ENCODE measurements around the gene CNTF. TPM values are rescaled to one million over a fixed set of nuclear protein-coding genes. Genes with fewer than 3 reads are reported as not detected.
A peak's percentile ranks its signal among the peaks of the same experiment; 100 is the strongest.

CNTF gene
- total RNA-seq, 4 donors from 2014 or later, result 1.6 to 5.0 (median 1.7) TPM

DNA sequence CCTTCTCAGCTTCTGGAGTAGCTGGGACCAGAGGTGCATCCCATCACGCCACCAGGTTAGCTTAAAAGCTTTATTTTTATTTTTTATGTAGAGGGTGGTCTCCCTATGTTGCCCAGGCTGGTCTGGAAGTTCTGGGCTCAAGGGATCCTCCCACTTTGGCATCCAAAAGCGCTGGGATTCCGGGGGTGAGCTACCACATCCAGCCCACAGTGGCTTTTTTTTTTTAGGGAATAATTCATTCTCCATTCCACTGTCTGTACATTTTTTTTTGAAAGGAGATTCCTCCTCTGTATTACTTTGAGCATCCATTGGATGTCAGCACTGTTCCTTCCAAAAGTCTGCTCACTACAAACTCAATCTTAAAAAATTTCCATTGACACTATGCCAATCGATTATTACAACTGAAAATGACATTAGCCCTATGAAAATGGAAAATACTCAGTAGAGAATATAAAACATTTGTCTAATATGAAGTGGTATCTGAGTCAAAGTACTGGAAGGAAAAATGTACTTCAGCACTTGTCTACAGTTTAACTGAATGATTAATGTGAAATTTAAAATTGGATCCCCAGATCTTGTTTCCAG lies 45.5 kb upstream of the CNTF start:
- intact Hi-C loops (cut with DNase I), result no loop called here
- H3K4me3 ChIP-seq (replicated peaks in 1 of 3), result peak overlapping the region in 2 of 3 donors; percentile 34 to 97
- no peaks in the 10 kb centered on the region for H3K36me3 ChIP-seq
- TF ChIP-seq POLR2A (IDR thresholded peaks at IDR 0.05), result no peak
- TF ChIP-seq, protein P1, sequence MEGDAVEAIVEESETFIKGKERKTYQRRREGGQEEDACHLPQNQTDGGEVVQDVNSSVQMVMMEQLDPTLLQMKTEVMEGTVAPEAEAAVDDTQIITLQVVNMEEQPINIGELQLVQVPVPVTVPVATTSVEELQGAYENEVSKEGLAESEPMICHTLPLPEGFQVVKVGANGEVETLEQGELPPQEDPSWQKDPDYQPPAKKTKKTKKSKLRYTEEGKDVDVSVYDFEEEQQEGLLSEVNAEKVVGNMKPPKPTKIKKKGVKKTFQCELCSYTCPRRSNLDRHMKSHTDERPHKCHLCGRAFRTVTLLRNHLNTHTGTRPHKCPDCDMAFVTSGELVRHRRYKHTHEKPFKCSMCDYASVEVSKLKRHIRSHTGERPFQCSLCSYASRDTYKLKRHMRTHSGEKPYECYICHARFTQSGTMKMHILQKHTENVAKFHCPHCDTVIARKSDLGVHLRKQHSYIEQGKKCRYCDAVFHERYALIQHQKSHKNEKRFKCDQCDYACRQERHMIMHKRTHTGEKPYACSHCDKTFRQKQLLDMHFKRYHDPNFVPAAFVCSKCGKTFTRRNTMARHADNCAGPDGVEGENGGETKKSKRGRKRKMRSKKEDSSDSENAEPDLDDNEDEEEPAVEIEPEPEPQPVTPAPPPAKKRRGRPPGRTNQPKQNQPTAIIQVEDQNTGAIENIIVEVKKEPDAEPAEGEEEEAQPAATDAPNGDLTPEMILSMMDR (IDR thresholded peaks at IDR 0.05), result peak in 4 of 6 experiments; percentile 14 to 50 (median 44)
- H3K9me3 ChIP-seq, result no peaks in the 10 kb centered on the region
- peaks cover 24 to 52% of the 10 kb centered on the region in 2 donors for H3K4me1 ChIP-seq
- peak in 1 of 2 donors; percentile 18 for DNase-seq
- 41 to 48% methylated on average over 4 of the region's 4 CpGs for WGBS, 2 donors
- H3K27me3 ChIP-seq, result no peaks in the 10 kb centered on the region
- peak overlapping the region; percentile 100 for H3K27ac ChIP-seq

DNA sequence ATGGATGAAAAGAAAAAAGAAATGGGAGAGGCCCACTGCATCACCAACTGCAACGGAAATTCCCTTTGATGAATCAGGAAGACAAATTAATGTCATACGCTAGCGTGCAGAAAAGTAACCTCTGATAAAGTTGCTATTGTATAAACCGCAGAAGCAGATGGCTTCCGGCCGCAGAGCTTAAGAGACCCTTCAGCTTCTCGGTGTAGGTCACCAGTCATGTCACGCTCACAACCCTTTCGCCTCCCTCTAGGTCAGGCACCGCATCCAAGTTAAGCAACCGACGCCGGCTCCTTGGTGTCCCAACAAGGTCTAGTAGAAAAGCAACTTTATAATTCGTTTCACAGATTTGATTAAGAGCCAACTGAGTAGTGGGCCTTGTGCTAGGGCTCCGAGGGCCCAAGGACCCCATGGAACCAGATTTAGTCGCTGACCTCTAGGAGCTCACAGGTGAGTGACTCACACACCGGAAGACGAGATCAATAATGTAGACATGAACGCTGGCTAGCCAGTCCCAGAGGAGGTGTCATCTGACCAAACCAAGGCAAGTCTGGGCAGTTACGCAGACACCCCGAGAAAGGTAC lies 44.8 kb upstream of the CNTF start:
- intact Hi-C loops (cut with DNase I), result no loop called here
- peak overlapping the region; percentile 34 to 97 (median 46) for H3K4me3 ChIP-seq (replicated peaks in 1 of 3)
- TF ChIP-seq, protein P1 (IDR thresholded peaks at IDR 0.05), result no peak
- peak; percentile 29 to 84 for TF ChIP-seq POLR2A (IDR thresholded peaks at IDR 0.05)
- WGBS, 2 donors, result 0 to 2% methylated on average over 20 to 21 of the region's 21 CpGs
- H3K4me1 ChIP-seq, result peaks cover 24 to 54% of the 10 kb centered on the region in 2 donors
- peak in 1 of 2 donors; percentile 46 for DNase-seq
- H3K36me3 ChIP-seq, result no peaks in the 10 kb centered on the region
- H3K9me3 ChIP-seq, result no peaks in the 10 kb centered on the region
- no peaks in the 10 kb centered on the region for H3K27me3 ChIP-seq
- H3K27ac ChIP-seq, result peak overlapping the region; percentile 100

DNA sequence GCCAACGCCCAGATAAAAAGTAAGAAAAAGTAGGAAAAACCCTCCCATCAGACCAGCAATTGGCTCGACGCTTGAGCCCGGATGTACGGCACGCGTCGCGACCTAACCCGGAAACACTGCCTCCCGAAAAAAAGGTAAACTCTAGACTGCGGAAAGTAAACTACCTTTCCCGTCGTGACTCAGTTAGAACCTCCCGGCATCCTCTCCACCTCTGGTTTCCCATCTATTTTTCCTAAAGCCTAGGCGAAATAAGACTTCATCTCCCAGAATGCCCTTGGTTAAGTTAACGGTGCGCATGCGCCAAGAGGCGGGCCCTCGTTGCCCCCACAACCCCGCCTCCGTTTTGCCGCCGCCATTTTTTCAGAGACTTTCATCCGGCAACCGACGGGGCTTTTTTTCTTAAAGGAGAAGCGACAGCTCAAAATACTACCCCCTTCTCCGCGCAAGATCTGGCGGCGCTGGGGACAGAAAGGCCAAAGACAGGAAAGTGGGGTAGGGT lies 44.3 kb upstream of the CNTF start:
- peak overlapping the region; percentile 100 for H3K27ac ChIP-seq
- WGBS, 2 donors, result 0 to 1% methylated on average over 33 of the region's 33 CpGs
- H3K9me3 ChIP-seq, result no peaks in the 10 kb centered on the region
- DNase-seq, result peak; percentile 94 to 96
- no peaks in the 10 kb centered on the region for H3K27me3 ChIP-seq
- no peak for TF ChIP-seq POLR2A (IDR thresholded peaks at IDR 0.05)
- TF ChIP-seq, protein P1 (IDR thresholded peaks at IDR 0.05), result no peak
- H3K4me3 ChIP-seq (replicated peaks in 1 of 3), result peak overlapping the region; percentile 46 to 97 (median 80)
- H3K36me3 ChIP-seq, result no peaks in the 10 kb centered on the region
- intact Hi-C loops (cut with DNase I), result no loop called here
- peaks cover 28 to 49% of the 10 kb centered on the region in 2 donors for H3K4me1 ChIP-seq

DNA sequence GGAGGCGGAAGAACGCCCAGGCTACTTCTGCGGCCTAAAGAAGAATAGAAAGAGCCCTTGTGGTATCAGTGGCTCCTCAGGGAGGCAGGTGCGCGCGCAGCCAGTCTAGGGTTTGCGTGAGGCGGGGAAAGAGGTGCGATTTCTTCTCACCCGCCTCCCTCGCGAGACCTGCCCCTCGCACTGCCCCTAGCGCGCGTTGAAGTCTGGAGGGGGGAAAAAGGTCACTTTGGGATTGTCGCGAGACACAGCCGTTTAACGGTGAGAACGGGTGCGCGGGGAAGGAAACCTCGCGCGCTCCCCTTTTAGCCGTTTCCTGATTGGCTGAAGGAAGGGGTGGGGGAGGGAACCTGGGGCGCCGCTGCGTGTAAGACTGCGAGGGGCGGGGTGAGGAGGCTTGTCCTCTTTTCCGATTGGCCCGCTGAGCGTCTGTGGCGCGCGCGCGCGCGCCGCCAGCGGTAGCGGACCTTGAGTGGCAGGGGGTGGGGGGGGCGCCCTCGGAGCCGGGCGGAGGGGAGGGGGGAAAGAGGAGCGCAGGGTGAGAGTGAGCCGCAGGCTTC lies 43.8 kb upstream of the CNTF start, which contains the start of gene ZFP91:
TSS of gene ZFP91 (plus strand) at position 429 of the 557 bp plus-strand sequence. CDS start 219 bp downstream, outside the sequence.
- no peaks in the 10 kb centered on the region for H3K36me3 ChIP-seq
- TF ChIP-seq, protein P1 (IDR thresholded peaks at IDR 0.05), result no peak
- TF ChIP-seq POLR2A (IDR thresholded peaks at IDR 0.05), result peak; percentile 9 to 73
- H3K9me3 ChIP-seq, result no peaks in the 10 kb centered on the region
- intact Hi-C loops (cut with DNase I), result no loop called here
- peaks cover 25 to 47% of the 10 kb centered on the region in 2 donors for H3K4me1 ChIP-seq
- peak within 1 kb of the TSS; percentile 100 for H3K27ac ChIP-seq
- no peaks in the 10 kb centered on the region for H3K27me3 ChIP-seq
- peak; percentile 99 for DNase-seq
- peak within 1 kb of the TSS; percentile 80 to 97 (median 81) for H3K4me3 ChIP-seq (replicated peaks in 1 of 3)
- 0% methylated on average over 14 to 44 of the region's 51 CpGs for WGBS, 2 donors
